ENCODE results near the gene SATB2.

SATB2 gene

DNA sequence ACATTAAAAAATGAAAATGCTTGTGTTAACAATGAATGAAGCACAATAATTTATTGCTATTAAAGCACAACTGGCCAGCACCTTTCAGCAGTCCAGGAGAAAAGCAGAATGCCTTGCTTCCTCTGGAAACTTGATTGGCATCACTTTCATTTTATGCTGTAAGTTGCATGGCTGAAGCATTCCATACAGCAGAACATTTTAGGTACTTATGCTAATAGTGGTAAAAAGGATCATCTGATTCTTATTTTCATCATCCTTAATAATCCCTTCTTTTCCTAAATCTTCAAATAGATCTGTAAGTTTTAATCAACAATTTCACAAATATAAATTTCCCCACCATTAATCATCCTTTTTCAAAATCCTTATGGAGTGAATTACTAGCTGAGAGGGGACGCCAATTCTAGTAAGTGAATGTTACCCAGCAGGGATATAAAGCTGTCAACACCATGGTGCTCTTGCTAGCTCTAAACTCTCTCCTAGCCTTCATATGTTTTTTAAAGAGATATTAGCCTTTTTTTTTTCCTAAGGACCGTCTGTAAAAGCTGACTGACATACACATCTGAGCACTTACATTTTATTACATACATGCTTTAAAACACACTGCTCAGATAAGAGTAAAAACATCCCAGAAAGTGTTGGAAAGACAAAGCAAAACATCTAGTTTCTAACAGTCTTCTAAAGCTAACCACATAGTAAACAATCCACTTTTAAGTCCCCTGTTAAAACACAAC lies 5.3 kb downstream of the SATB2 start:
- no peak for DNase-seq (ENCODE audit: low read depth in 3 of 3)

DNA sequence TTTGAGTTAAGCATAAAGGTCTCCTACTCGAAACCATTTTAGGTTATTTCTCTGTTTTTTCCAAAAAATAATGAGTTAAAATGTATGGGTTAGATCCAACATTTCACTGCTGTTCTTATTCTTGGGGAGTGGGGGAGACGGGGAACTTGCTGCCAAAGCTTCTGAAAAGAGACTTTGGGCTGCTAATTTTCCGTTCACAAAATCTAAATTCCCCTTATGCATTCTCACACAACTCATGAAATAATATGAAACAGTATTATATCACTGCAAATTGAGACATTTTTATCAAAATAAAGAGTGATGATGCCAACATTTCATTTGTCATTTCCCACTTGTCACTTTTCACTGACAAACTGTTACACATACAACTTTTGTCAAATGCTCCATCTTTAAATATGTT lies 7.8 kb downstream of the SATB2 start:
- DNase-seq (ENCODE audit: low read depth in 3 of 3) = no peak

- no peak for DNase-seq (ENCODE audit: low read depth in 3 of 3)
Measured at GRCh38 chr2:199449455-199449854, 8.3 kb downstream of the SATB2 start.

DNA sequence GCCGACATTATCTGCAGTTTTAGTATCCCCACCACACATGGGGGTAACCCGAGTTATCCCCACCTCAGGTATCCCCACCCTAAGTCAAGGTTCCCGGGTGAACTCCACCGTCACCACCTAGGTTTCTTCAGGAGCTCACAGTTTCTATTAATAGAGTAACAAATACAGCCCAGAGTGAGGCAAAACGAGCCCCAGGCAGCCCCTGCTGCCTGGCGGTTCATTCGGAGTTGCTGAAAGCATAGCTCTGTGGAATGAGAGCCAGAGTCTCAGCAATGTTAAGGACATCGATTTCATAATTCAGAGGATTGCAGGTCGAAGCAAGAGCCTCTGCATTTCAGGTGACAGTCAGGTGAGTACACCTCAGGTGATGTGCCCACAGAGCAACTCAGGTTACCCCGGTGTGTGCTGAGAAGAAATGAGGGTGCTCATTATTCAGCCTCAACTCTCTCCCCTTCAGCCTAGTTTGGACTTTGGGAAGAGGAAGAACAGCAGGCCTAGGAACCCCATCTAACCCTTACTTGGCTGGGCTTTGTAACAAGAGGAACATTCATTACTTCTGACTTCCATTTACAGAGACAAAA lies 10.7 kb downstream of the SATB2 start:
- DNase-seq (ENCODE audit: low read depth in 3 of 3) = no peak

- no peak for DNase-seq (ENCODE audit: low read depth in 3 of 3)
Measured at GRCh38 chr2:199444749-199445148, 13.0 kb downstream of the SATB2 start.

- DNase-seq (ENCODE audit: low read depth in 3 of 3) = no peak
Measured at GRCh38 chr2:199443589-199444130, 14.1 kb downstream of the SATB2 start.

DNA sequence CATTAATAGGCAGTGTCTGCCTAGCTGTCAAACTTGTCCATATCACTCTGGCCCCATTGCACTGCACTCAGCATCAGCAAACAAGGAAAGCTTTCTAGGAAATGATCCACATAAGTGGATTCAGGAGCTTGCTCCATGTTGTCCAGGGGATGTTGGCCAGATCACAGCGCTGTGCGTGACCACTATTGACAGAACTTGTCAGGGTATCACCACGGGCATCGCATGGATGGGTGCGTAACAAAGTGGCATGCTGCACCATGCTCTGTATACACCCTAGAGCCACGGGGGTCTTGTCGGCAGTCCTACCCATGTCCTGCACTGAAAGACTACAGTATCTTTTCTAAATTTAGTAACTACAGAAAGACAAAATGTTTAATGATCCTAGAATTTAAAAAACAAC lies 15.6 kb downstream of the SATB2 start:
- no peak for DNase-seq (ENCODE audit: low read depth in 3 of 3)

GRCh38 chr2:199441759-199442158 lies 16.0 kb downstream of the SATB2 start:
- no peak for DNase-seq (ENCODE audit: low read depth in 3 of 3)

DNA sequence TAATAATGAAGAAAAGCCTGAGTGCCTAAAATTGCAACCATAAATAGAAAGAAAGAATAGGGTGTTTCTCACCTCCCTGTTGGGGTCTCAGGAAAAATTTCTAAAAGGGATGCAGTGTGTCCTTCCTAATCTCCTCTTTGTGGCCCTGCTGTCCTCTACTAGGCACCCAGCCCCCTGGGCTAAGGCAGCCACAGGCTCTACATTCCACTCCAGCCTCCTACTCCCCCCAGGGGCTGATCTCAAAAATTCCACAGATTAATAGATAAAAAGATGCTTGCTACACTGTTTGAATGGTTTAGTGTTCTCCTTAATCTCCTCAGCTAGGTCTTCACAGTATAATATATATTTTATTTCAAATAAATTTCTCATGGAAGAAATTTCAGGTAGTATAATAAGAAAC lies 17.6 kb downstream of the SATB2 start:
- no peak for DNase-seq (ENCODE audit: low read depth in 3 of 3)

- no peak for DNase-seq (ENCODE audit: low read depth in 3 of 3)
Measured at GRCh38 chr2:199439542-199439941, 18.2 kb downstream of the SATB2 start.

DNA sequence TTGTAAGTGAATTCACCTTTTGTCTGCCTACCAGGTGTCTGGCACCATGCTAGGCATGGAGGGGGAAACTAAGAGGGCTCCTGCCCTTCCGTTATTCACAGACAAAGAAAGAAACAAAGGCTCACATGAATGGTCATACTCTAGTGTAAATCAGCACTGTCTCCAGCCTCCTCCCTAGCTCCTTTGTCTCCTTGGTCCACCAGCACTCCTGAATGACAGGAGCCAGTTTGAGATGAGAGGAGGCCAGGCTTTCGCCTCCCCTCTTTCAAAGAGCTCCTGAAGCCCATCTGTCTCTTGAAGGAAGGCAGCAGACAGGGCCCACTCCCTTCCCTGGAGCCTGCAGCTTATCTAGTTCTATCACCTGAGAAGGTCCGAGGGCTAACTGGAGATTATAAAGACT lies 18.7 kb downstream of the SATB2 start:
- no peak for DNase-seq (ENCODE audit: low read depth in 3 of 3)

DNA sequence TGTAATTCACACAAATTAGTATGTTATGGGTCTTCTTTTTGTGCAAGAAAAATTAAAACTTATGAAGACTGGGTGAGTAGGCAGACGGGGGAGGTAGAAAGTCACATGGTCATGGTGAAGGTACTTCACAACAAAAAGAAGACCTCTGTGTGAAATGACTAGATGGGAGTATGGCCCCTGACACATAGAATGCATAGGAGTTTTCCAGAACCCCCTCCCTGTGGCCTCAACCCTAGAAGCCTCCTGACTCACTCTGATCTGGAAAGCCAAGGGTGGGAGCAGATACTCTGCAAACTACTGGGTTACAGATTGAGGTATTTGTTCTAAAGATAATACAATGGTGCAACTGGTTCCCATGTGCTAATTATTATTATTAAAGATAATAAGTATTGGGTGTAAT lies 23.2 kb downstream of the SATB2 start:
- DNase-seq (ENCODE audit: low read depth in 3 of 3) = no peak

GRCh38 chr2:199433204-199433832 lies 24.4 kb downstream of the SATB2 start:
- DNase-seq (ENCODE audit: low read depth in 3 of 3) = no peak

DNA sequence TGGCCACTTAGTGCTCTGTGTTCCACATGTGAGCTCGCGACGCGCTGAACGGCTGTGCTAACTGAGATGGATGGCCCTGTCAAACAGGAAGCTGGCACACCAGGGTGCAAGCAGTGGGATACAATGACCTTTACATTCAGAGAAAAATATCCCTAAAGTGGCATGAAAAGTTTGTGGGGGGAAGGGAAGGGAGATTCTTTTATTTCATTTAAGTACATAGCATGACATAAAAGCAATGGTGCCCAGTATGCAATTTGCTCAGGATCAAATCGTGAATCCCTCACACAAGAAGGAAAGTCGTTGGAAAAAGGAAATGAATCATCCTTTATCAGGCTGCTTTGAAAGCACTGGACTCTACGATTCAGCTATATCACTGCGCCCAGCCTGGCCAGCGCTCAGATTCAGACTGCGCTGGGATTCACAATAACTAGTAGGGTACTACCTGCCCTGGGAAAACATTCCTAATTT lies 26.0 kb downstream of the SATB2 start:
- no peak for DNase-seq (ENCODE audit: low read depth in 3 of 3)

- no peak for DNase-seq (ENCODE audit: low read depth in 3 of 3)
Measured at GRCh38 chr2:199430214-199430613, 27.5 kb downstream of the SATB2 start.

DNA sequence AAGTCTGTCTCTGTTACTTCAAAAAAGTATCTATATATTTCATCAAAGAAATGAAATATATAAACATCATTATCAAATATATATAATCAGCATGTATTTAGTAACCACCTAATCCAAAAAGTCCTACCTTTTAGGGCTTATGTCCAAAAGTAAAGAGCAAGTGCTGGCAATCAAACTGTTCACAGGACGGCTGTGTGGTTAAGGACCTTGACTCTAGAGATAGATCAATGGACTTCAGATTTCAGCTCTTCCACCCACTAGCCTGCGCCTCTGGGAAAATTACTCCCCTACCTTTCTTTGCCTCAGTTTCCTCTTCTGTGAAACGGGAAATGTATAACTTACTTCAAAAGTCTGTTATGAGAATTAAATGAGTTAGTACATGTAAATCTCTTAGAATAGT lies 29.4 kb downstream of the SATB2 start:
- DNase-seq (ENCODE audit: low read depth in 3 of 3) = no peak

DNA sequence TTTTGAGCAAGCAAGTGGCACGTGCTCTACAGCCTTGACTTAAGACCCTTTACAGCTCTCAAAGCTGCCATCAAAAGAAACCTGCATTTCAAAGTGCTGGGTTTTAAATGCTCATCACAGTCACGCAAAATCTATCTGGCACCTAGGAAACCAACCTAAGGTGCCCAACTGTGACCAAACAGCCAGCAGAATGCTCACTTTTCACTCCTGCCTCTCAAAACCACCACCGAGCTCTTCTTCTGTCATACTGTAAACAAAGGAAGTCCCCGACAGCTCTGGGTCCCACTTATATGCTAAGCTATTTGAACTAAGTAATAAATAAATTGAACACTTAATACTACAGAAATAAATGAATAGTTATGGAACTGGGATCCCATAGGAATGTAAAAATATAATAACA lies 33.6 kb downstream of the SATB2 start:
- DNase-seq (ENCODE audit: low read depth in 3 of 3) = no peak

GRCh38 chr2:199419428-199419827 lies 38.3 kb downstream of the SATB2 start:
- no peak for DNase-seq (ENCODE audit: low read depth in 3 of 3)

DNA sequence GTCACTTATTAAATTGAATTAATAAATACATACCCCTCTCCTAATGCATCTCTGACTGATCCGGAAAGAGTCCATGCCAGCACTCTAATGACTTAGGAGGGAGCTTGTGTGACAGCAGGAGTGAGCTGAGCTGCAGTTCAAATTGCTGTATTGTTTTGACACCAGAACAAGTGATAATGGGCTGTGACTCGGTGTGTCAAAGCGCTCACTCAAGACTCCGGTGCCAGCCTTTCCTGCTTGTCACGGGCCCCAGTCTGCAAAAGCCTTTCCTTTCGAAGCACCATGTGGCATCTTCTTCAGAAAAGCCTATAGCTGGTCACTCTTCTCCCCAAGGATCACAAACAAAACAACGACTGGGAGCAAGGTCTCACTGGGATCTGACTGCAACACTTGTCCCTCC lies 43.3 kb downstream of the SATB2 start:
- no peak for DNase-seq (ENCODE audit: low read depth in 3 of 3)

DNA sequence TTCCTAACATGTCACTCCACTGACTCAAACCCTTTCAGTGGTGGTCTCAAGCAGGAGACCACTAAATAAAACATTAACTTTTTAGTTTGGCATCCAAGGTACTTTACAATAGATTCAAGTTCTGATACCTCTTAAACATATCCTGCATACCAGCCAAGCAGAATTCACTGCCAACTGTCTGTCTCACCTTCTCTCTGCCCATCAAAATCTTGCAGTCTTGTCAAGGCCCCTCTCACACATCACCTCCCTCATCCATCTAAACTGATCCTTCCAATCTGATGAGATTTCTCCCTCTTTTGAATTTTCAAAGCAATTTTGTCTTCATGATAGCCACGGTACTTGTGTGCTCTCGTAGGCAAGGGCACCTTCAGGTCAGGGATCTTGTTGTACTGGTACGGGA lies 43.7 kb downstream of the SATB2 start:
- no peak for DNase-seq (ENCODE audit: low read depth in 3 of 3)

- no peak for DNase-seq (ENCODE audit: low read depth in 3 of 3)
Measured at GRCh38 chr2:199409759-199410529, 47.8 kb downstream of the SATB2 start.

DNA sequence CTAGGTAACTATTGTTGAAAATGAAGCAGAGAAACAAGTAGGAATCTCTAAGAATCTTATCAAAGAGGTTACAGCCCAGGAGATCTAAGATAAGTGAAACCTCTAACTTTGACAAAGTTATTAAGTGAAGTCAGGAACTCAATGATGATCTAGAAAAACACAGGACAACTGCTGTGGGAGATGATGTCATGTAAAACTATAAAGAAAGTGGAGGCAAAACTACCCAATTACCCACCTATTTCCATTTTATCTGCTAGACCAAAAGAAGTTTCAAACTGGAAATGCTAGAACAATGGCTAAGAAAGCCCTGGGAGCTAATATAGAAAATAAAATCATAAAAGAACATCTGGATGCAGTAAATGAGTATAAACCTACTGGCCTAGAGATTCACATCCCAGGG lies 50.3 kb downstream of the SATB2 start:
- DNase-seq (ENCODE audit: low read depth in 3 of 3) = no peak
